Activated T-cell treated with anti-CD3 and anti-CD28 coated beads for 1 hour (primary cell): Measurements from ENCODE around the gene MSANTD7.
"Not testable (repeated sequence)": the region's sequence is repeated elsewhere in the genome, so short reads cannot be mapped to it uniquely, and the experiment has no call there.

Experiments used
- DNase-seq: peaks from one replicate; pipeline ENCODE4 v3.0.0-alpha.2; 2020; ENCODE audit warnings: low read depth

The MSANTD7 gene

GRCh38 chr10:14837003-14837756 lies 926 bp upstream of the MSANTD7 start:
- no peak for DNase-seq

- no peak for DNase-seq
Observed at GRCh38 chr10:14838582-14839304, 637 bp downstream of the MSANTD7 start.

GRCh38 chr10:14839305-14839695 lies 1.2 kb downstream of the MSANTD7 start:
- DNase-seq, result no peak

- no peak for DNase-seq
Observed at GRCh38 chr10:14840178-14840577, 2.1 kb downstream of the MSANTD7 start.

- no peak for DNase-seq
Observed at GRCh38 chr10:14843327-14843988, 5.4 kb downstream of the MSANTD7 start.

GRCh38 chr10:14844948-14845347 lies 6.8 kb downstream of the MSANTD7 start:
- no peak for DNase-seq

- DNase-seq, result no peak
Observed at GRCh38 chr10:14852236-14852635, 14.1 kb downstream of the MSANTD7 start.

GRCh38 chr10:14855453-14855852 lies 17.3 kb downstream of the MSANTD7 start:
- DNase-seq, result no peak

GRCh38 chr10:14858338-14858960 lies 20.3 kb downstream of the MSANTD7 start:
- no peak for DNase-seq

- DNase-seq, result no peak
Observed at GRCh38 chr10:14859043-14859442, 20.9 kb downstream of the MSANTD7 start.

GRCh38 chr10:14859775-14860174 lies 21.7 kb downstream of the MSANTD7 start:
- no peak for DNase-seq

- no peak for DNase-seq
Observed at GRCh38 chr10:14860791-14861190, 22.7 kb downstream of the MSANTD7 start.

- not testable (repeated sequence) for DNase-seq
Observed at GRCh38 chr10:14864466-14864865, 26.4 kb downstream of the MSANTD7 start.

- DNase-seq, result not testable (repeated sequence)
Observed at GRCh38 chr10:14864871-14865270, 26.8 kb downstream of the MSANTD7 start.

- DNase-seq, result no peak
Observed at GRCh38 chr10:14873090-14873760, 35.1 kb downstream of the MSANTD7 start.

GRCh38 chr10:14875941-14876340 lies 37.8 kb downstream of the MSANTD7 start:
- no peak for DNase-seq

GRCh38 chr10:14876764-14877163 lies 38.7 kb downstream of the MSANTD7 start:
- no peak for DNase-seq

GRCh38 chr10:14878266-14879123 lies 40.4 kb downstream of the MSANTD7 start, which contains the start of gene SUV39H2:
TSS of gene SUV39H2 (plus strand) at chr10:14878866. CDS start at chr10:14878889, 23 bp downstream.
- peak; percentile 83 for DNase-seq

- peak; percentile 12 for DNase-seq
Observed at GRCh38 chr10:14879124-14879927, 41.2 kb downstream of the MSANTD7 start.

GRCh38 chr10:14879928-14880193 lies 41.8 kb downstream of the MSANTD7 start:
- no peak for DNase-seq
